GM21423 (cell line): ENCODE results near the gene RAB13.
A peak's percentile ranks its signal among the peaks of the same experiment; 100 is the strongest.

ENCODE experiments used
- ATAC-seq: cut with Tn5 transposase; IDR thresholded peaks from one replicate; pipeline ENCODE4 v1.9.1; 2021; ENCODE audit warnings: mild to moderate bottlenecking, moderate library complexity; ENCODE audit not compliant: unreplicated experiment

The RAB13 gene

GRCh38 chr1:153957744-153958110, 28.4 kb downstream of the RAB13 start:
- ATAC-seq, result peak; percentile 20

DNA sequence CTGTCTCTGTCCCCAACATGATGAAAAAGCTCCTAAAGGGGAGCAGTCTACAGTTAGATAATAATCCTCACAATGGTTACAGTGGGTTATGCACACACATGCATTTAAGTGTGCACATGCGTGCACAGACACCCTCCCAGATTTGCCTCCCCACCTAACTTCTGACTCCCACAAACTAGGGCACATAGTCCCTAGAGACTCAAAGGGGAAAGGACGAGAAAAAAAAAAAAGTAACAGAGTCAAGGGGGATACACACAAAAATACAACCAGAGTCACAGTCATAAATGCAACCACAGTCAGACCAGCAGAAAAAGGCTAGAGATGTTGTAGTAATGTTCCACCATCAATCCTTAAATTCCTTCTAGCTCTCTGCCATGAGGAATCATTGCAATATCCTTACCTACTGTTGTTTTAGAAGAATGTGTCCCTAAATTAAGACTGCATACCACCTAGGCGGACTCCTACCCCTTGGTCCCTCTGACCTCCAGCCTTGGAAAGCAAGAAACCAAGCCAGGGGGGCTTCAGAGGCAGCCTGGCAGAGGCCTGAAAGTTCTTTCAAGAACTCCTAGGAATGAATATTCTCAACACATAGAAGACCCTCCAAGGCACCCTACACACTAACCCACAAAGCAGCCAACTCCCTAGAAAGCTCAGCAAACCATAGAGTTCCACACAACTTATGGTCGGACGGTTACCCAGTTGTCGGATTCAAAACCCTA, 29.0 kb downstream of the RAB13 start:
- no peak for ATAC-seq

DNA sequence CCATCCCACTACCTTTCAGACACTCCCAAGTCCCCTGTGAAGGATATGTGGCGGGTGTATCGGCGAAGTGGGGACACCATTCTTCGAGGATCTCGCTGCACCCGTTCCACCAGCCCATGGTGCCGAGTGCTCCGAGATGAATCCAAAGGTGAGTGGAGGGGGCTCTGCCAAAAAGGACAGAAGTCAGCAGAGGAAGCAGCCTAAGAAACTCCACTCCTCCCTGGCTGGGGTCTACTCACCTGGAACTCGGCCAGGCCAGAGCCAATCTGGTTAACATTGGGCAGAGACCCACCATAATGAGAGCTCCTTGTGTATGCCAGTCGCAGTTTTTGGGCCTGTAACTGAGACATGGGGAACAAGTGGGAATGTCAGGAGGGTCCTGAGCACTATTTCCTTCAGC, 31.3 kb downstream of the RAB13 start:
- ATAC-seq, result no peak

DNA sequence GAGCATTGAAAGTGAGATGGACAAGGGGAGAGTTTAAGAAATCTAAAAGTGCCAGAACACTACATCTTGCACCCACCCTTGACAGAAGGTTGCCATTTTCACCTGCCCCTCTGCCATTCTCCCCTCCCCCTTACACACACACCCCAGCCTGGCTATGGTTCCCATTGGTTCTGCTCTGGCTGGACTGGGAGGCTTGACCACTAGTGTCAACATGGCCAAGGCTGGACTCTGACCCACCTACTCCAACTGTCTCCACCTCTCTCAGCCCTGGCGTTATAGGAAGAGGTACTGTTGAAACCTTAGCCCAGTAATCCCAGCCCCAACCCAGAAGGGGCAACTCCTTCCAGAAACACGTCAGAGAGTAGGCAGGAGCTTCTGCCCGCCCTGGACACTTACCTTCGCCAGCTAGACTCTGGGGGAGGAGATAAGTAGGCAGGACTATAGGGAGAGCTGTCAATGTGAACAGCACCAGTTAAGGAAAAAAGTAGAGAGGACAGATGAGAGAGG, 32.2 kb downstream of the RAB13 start:
- ATAC-seq, result no peak

DNA sequence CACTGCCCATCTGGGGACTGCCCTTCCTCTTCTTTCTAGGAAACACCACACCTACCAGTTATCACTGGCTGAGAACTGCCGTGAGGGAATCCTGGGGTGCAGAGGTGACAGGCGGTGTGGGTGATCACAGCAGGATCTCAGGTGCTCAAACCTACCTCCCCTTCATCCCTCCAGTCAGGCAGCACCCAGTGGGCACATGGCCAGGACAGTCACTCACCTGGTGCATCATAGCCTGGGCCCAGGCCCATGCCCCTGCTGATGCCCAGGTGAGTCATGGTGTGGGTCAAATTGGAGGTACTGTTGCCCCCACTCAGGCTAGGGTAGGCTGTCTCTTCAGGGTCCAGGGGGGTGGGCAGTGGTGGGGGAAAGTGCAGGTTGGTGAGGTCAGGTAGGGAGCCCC, 34.3 kb downstream of the RAB13 start:
- ATAC-seq, result no peak

DNA sequence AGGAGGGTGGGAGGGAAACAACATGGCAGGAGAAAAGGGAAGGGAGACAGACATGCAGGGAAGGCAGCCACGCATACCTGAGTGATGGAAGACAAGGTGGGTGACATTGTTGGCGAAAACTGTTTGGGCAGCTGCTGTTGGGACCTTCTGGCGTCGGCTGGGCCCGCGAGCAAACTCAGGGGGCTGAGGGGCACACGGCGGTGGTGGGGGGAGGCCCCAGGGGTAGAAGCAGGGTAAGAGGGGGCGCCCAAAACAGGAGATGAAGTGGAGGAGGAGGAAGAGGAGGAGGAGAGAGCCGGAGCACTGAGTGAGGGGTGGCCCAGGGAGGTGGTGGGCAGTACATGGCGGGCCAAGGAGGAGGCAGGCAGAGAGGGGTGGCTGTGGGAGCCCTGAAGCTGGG, 35.0 kb downstream of the RAB13 start:
- no peak for ATAC-seq

- ATAC-seq, result peak; percentile 61
Measured at GRCh38 chr1:153946622-153947241, 39.4 kb downstream of the RAB13 start, which contains the start of gene DENND4B. TSS of gene DENND4B (minus strand) at chr1:153946718. CDS start at chr1:153944374, 2,344 bp downstream.

GRCh38 chr1:153945795-153946621, 40.1 kb downstream of the RAB13 start:
- peak; percentile 67 for ATAC-seq

DNA sequence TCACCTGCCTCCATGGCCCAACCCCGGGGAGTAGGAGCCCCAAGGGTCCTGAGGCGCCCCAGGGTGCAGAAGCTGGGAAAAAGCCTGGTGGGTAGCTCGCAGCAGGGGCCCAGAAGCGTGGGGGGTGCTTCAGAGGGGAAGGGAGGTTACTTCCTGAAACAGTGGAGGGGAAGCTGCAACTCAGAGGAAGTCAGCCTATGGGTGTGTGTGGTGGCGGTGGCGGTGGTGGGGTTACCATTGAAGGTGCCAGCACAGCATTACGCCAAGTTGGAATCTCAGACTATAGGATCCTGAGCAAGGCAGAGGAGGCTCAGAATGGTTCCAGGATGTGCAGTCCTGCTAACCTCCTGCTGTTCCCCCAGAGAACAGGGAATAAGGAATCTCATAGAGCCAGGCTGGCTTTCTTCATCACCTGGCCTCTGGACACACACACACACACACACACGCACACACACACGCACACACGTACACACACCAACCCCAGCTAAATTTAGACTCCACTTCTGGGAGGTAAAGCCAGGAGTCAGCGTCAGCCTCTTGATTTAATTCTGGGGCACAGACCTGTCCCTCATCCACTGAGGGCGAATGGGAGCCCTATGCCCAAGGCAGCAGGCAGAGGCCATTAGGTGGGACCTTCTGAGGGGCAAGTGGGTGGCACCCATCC, 40.9 kb downstream of the RAB13 start:
- ATAC-seq, result no peak

DNA sequence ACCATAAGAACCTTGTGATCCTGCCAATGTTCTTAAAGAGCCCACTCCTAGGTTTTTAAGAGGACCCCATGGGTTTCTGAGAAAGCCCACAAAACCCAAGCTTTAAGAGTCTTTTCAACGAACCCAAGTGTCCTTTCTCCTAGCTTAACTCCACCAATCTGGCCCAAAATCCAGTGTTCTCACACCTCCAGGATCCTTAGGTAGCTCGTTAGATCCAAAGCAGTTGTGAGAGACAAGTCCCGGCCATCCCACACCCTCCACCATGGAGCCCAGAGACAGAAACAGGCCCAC, 41.4 kb downstream of the RAB13 start:
- ATAC-seq, result no peak

GRCh38 chr1:153944005-153944826, 41.9 kb downstream of the RAB13 start:
- no peak for ATAC-seq

DNA sequence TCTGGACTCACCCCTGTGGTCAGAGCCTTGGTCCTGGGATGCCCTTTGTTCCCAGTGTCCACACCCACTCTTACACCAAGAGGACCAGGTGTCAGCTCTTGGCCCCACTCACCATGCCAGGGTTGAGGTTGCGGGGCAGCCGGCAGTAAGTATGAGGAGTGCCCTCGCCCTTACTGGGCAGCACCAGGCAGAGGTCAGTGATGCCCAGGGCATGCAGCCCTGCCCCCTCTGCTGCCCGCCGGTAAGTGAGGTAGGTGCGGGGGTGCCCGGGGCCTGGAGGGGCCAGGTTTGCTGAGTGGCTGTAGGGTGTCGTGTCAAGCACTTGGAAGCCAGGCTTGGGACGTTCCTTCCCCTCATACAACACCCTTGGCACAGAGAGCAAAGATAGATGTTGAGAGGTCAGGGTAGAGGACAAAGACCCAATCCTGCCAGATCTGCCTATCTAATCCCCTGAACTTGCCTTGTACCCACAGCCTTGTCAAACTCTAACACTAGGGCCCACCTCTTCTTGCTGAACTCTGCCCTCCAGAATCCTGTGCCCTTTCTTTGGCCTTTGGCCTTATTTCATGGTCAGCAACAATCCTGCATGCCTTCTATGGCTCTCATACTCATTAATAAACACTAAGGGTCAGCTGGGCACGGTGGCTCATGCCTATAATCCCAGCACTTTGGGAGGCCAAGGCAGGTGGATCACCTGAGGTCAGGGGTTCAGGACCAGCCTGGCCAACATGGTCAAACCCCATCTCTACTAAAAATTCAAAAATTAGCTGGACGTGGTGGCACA, 43.2 kb downstream of the RAB13 start:
- ATAC-seq, result no peak

- no peak for ATAC-seq
Measured at GRCh38 chr1:153941826-153942725, 44.1 kb downstream of the RAB13 start.

GRCh38 chr1:153940756-153941155, 45.4 kb downstream of the RAB13 start:
- ATAC-seq, result no peak

DNA sequence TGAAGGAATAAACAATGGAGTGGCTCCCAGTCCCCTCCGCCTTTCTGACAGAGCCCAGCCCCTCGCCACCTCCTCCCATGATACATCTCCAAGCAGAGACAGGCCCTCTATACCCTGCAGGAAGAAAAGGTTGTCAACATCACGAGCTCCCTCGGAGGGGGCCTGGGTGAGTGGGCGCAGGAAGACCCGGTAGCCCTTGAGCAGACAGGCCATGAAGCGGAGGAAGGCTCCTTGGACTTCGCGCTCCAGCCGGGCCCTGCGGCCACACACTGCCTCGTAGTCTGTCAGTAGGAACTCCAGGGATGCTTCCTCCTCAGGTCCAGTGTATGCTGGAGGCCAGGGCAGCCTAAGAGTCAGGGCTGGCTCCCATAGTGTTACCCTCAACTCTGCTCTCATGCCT, 46.7 kb downstream of the RAB13 start:
- no peak for ATAC-seq

DNA sequence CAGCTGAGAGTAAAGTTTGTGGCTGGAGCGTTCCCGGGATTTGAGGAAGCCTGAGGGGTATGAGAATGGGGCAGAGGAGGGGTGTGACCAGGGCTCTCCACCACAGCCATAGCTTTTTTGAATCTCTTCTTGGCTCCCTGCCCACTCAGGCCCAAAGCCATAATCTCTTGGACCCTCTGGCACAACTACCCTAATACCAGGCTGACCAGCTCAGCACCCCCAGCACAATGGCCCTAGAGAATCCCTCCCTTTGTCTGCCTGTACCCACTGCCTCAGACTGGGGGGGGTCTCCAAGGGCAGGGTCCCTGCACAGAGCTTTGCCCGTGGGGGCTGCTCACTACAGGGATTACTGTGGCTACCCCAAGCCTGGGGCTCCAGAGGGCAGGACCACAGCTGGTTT, 47.1 kb downstream of the RAB13 start:
- no peak for ATAC-seq

DNA sequence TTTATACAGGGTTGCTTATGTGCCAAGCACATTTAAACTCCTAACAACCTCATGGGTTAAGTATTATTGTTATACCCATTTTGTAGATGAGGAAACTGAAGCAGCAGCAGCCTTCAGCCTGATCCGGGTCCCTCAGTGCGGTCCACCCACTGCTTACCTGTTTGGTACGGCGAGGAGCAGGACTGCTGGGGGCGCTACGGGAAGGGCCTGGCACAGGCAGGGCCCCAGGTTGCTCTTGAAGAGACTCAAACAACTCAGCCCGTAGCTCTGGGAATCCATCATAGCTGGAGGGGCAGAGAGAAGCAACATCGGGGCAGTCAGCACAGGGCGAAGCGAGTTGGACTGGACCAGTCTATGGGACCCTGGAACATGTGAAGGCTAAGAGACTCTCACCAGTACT, 48.8 kb downstream of the RAB13 start:
- no peak for ATAC-seq

- ATAC-seq, result no peak
Measured at GRCh38 chr1:153936011-153936802, 49.9 kb downstream of the RAB13 start.
